GM12875 (cell line): ENCODE measurements around the gene AP2B1.

Experiments used
- H3K4me3 ChIP-seq: one replicate; pipeline ENCODE4 v1.5.1; 2011; ENCODE audit warnings: low read depth, low read length, control low read depth
- CTCF ChIP-seq: IDR thresholded peaks from 2 replicates; pipeline ENCODE4 v1.5.1; 2011; ENCODE audit warnings: low read depth, mild to moderate bottlenecking, control low read depth, inconsistent platforms, low read length, moderate library complexity, borderline replicate concordance; ENCODE audit not compliant: insufficient read depth

AP2B1 gene

GRCh38 chr17:35740997-35741931, 154.1 kb downstream of the AP2B1 start:
- H3K4me3 ChIP-seq, result no peak overlapping the region
- TF ChIP-seq CTCF, result no peak

GRCh38 chr17:35742496-35742895, 155.4 kb downstream of the AP2B1 start:
- no peak overlapping the region for H3K4me3 ChIP-seq
- TF ChIP-seq CTCF, result no peak

DNA sequence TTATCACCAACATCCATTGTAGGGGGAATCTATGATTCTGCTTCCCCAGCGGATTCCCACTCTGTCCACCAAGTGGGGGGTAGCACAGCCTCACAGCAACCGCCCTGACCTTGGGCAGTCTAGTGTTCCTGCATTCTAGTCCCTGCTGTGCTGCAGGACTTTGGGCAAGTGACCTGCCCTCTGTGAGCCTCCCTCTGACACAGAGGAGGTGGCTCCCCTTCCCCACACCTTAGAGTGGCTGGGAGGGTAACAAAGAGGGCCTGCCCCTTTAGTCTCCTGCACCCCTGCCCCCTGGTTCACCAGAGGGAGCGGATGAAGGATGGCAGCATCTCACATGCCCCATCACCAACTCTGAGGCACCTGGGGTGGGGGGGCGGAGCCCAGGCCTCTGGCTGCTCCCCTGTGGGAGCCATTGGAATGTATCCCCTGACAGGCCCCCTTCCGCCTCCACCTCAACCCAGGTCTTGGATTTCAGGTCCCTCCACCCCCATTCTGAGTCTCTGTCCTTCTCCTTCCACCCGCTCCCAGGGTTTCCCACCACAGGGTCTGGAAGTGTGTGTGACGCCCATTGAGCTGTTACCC, 155.9 kb downstream of the AP2B1 start:
- TF ChIP-seq CTCF, result no peak
- no peak overlapping the region for H3K4me3 ChIP-seq

DNA sequence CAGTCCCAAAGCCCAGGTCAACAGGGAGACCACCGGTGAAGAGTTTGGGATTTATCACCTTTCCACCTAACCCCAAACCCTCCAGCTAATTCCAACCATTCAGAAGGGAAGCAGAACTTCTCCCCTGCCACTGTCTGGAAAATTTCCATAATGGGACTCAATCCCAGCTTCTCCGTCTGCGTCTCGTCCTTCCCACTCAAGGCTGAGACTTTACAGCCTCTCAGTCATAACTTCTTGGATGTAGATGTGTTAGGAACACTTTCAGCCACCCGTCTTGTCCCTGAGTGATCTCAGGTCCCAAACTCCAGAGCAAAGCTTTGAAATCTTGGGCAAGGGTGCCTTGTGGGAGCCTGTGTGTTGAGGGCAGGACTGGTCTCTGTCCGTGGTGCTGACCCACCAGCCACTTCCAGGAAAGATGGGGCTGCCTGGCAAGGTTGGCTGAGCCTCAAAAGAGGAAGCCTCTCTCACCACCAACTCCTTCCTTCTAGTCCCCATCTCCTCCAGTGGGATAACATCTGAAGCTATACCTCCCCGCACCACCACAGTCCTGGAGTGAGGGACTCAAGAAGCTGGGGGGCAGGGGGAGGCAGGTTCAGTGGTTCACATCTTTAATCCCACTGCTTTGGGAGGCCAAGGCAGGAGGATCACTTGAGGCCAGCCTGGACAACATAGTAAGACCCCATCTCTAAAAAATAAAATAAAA, 156.7 kb downstream of the AP2B1 start:
- H3K4me3 ChIP-seq, result no peak overlapping the region
- TF ChIP-seq CTCF, result no peak

DNA sequence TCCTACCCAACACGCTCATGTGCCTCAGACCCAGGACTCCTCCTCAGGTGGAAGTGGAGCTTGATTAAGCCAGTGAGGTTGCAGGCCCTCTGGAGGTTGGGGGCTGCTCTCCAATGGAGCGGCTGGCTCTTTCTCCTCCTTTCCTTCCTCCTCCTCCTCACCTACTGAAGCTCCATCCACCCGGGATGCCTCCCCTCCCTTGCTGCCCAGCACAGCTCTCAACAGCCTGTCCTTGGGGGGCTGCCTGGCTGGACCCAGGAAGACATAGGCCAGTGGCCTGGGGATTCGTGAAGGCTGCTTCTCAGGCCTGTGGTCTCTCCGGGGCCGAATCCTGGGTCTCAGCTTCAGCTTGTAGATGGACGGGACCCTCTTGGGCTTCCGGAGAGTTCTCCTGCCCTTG, 157.7 kb downstream of the AP2B1 start:
- H3K4me3 ChIP-seq, result no peak overlapping the region
- no peak for TF ChIP-seq CTCF

DNA sequence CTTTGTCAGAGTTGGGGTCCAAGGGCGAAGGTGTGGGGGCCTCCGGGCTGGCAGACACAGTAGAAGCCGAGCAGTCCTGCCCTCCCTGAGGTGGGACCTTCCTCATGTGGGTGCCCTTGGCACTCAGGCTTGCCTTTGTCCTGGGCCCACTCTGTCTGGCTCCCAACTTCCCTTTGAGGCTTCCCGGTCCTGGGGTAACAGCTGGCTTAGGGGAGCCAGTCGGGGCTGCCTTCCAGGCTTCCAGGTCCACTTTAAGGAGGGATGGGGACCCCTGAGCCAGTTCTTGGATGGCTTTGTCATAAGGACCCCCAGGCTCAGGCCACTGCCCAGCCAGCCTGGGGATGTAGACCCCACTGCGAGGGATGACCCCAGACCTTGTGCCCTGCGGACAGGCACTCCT, 158.1 kb downstream of the AP2B1 start:
- TF ChIP-seq CTCF, result no peak
- no peak overlapping the region for H3K4me3 ChIP-seq
